ENCODE results near the gene TMEM214.

Gene TMEM214

DNA sequence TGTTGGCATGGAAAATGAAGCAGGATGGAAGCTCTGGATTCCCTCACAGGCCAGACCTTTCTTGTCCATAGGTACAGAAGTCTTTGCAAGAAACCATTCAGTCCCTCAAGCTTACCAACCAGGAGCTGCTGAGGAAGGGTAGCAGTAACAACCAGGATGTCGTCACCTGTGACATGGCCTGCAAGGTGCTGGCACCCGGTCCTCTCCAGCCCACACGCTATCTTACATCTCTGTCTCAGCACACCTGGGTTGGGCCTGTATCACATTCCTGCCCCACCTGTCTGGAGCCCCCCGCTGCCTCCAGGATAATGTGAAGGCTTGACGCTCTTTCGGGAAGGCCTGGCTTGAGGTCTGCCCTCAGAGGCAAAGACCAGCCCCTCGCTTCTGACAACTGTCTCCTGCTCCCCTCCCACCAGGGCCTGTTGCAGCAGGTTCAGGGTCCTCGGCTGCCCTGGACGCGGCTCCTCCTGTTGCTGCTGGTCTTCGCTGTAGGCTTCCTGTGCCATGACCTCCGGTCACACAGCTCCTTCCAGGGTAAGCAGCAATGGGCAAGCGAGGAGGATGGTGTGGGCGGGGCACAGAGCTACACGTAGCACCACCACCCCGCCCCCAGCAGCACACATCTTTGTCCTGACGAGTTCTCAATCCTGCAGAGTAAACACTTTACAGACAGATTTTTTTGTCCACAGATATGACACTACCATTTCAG, 6.0 kb downstream of the TMEM214 start:
- DNase-seq (ENCODE audit: low read depth in 2 of 2): no peak
- no peak for TF ChIP-seq CTCF (IDR thresholded peaks at IDR 0.05; ENCODE audit: low read depth, low read length)
- no peak overlapping the region for H3K4me3 ChIP-seq (replicated peaks in 1 of 2; ENCODE audit: low read depth in 2 of 2, low read length in 2 of 2)

DNA sequence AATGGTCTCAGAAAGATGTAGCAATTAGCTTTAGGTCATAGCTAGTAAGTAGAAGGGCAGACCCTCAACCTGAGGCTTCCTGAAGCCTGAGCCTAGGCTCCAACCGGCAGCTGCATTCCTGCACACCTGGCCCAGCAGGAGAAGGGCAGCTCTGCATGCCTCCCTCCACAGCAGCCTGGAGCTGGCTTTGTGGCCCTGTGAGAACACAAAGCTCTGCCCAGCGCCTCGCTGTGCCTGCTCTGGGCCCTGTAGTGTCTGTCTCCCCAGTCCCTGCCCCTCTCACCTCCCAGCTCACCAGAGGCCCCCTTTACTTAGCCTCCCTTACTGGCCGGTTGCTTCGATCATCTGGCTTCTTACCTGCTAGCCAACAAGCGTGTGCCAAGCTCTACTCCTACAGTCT, 6.7 kb downstream of the TMEM214 start:
- no peak for DNase-seq (ENCODE audit: low read depth in 2 of 2)
- TF ChIP-seq CTCF (IDR thresholded peaks at IDR 0.05; ENCODE audit: low read depth, low read length): no peak
- no peak overlapping the region for H3K4me3 ChIP-seq (replicated peaks in 1 of 2; ENCODE audit: low read depth in 2 of 2, low read length in 2 of 2)

GRCh38 chr2:27039871-27040270, 7.1 kb downstream of the TMEM214 start:
- no peak overlapping the region for H3K4me3 ChIP-seq (replicated peaks in 1 of 2; ENCODE audit: low read depth in 2 of 2, low read length in 2 of 2)
- DNase-seq (ENCODE audit: low read depth in 2 of 2): no peak
- no peak for TF ChIP-seq CTCF (IDR thresholded peaks at IDR 0.05; ENCODE audit: low read depth, low read length)

- no peak for DNase-seq (ENCODE audit: low read depth in 2 of 2)
- H3K4me3 ChIP-seq (replicated peaks in 1 of 2; ENCODE audit: low read depth in 2 of 2, low read length in 2 of 2): no peak overlapping the region
- no peak for TF ChIP-seq CTCF (IDR thresholded peaks at IDR 0.05; ENCODE audit: low read depth, low read length)
Observed at GRCh38 chr2:27040282-27040681, 7.5 kb downstream of the TMEM214 start.

- no peak for TF ChIP-seq CTCF (IDR thresholded peaks at IDR 0.05; ENCODE audit: low read depth, low read length)
- DNase-seq (ENCODE audit: low read depth in 2 of 2): no peak
- no peak overlapping the region for H3K4me3 ChIP-seq (replicated peaks in 1 of 2; ENCODE audit: low read depth in 2 of 2, low read length in 2 of 2)
Observed at GRCh38 chr2:27041752-27042151, 9.0 kb downstream of the TMEM214 start.

DNA sequence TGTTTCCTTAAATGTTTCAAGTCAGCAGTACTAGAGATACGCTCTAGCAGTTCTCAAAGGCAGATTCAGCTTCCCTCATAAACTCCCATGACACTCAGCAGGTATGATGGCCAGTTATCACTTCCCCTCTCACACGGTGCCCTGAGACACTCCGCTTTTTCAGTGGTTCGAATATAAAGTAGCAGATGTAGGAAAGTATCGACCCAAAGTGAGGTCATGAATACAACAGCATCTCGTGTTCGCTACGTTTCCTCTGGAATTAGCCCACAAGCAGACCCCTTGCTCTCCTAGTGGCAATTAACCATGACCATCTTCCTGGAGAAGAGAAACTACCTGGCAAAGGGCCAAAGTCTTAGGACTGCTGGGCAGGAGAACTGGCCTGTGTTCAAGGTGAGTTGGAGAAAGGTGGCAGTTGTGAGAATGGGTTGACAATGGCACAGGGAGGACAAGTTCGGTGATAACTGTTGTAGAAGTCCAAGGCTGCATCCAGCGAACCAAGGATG, 9.4 kb downstream of the TMEM214 start:
- TF ChIP-seq CTCF (IDR thresholded peaks at IDR 0.05; ENCODE audit: low read depth, low read length): no peak

More for the DNA sequence above, 9.4 kb downstream of the TMEM214 start:
- no peak overlapping the region for H3K4me3 ChIP-seq (replicated peaks in 1 of 2; ENCODE audit: low read depth in 2 of 2, low read length in 2 of 2)
- DNase-seq (ENCODE audit: low read depth in 2 of 2): no peak

All from cardiac fibroblast (primary cell).